Right lobe of liver (tissue), 6 donors: ENCODE measurements around the gene SULT1C3. TPM values are rescaled to one million over a fixed set of nuclear protein-coding genes. Genes with fewer than 3 reads are reported as not detected.
A peak's percentile ranks its signal among the peaks of the same experiment; 100 is the strongest.

Experiments used
- ATAC-seq, 4 donors: fragments of 200-7000 bp; cut with Tn5 transposase; one replicate each; pipeline ENCODE4 v1.9.1; 2020; ENCODE audit warnings: mild to moderate bottlenecking in 4 of 4, moderate library complexity in 4 of 4
- DNase-seq, 3 donors: peaks; one replicate each; pipeline ENCODE4 v3.0.0-alpha.2; 2020
- H3K27ac ChIP-seq, 3 donors: fragments of 200-600 bp; one replicate each; pipeline ENCODE4 v1.8.0; 2022
- H3K27me3 ChIP-seq, 2 donors: fragments of 200-600 bp; one replicate each; pipeline ENCODE4 v1.8.0; 2022
- H3K36me3 ChIP-seq, 4 donors: fragments of 200-600 bp; sonication (generic) in 1 of 4; one replicate each; pipeline versions ENCODE4 v1.5.1 to v1.8.0; 2017 to 2022; ENCODE audit warnings: control low read depth in 1 of 4
- H3K4me1 ChIP-seq, 4 donors: fragments of 200-600 bp; sonication (generic) in 1 of 4; one replicate each; pipeline versions ENCODE4 v1.5.1 to v1.8.0; 2017 to 2022; ENCODE audit warnings: control low read depth in 1 of 4
- H3K4me3 ChIP-seq, 3 donors: fragments of 200-600 bp; one replicate each; pipeline ENCODE4 v1.8.0; 2022
- H3K9me3 ChIP-seq, 4 donors: fragments of 200-600 bp; sonication (generic) in 1 of 4; one replicate each; pipeline versions ENCODE4 v1.5.1 to v1.8.0; 2017 to 2022; ENCODE audit warnings: control low read depth in 1 of 4
- CTCF ChIP-seq, 4 donors: fragments of 200-600 bp in 3 of 4; fragments of 450-650 bp in 1 of 4; IDR thresholded peaks; one replicate each; pipeline versions ENCODE4 v1.5.1 to v1.8.0; 2016 to 2022; ENCODE audit warnings: antibody characterized with exemption in 4 of 4, mild to moderate bottlenecking in 2 of 4
- POLR2A ChIP-seq: fragments of 450-650 bp; IDR thresholded peaks from one replicate; pipeline ENCODE4 v1.6.1; 2017; ENCODE audit warnings: antibody characterized with exemption, mild to moderate bottlenecking
- WGBS: methylation state at CpG from one replicate; pipeline ENCODE4 v1.1.6; 2018; ENCODE audit warnings: low coverage, low lambda C conversion rate; ENCODE audit not compliant: insufficient coverage; ENCODE audit errors: missing lambda C conversion rate; 5-methylcytosine and 5-hydroxymethylcytosine counted together
- intact Hi-C, 2 donors: fragments of 100-400 bp; cut with DNase I; formaldehyde crosslinking; loops; one replicate each; pipeline versions ENCODE4 v1.11.2 to v1.14.1; 2022
- total RNA-seq, 6 experiments: library from RNA; depleted of rRNA in 2 of 6; stranded (reverse); fragments of >200 nt in 2 of 6; fragmentation: NEBNext Ultra II Directional in 3 of 6; extraction: Animal tissue kit (Norgen Biotek cat#: 25700) in 3 of 6; gene quantifications; one replicate each; pipeline versions ENCODE4 v1.1.0 to v1.2.4, GENCODE V29; 2016 to 2023
- donor health status: DM: no; HTN: yes; CAD: no.
- donor health status: DM: no; HTN: no; CAD: no.
- donor health status: DM: no; HTN: no; CAD: no.
- donor health status: DM: no; HTN: yes; CAD: no.
- donor health status: DM: no; HTN: yes; CAD: no.

The SULT1C3 gene
- total RNA-seq, 6 experiments from 2014 or later: not detected

GRCh38 chr2:108262036-108262435 is 22.3 kb downstream of the SULT1C3 start:
- DNase-seq (no peak), ATAC-seq (no peak)
- Histone ChIP-seq H3K4me1 (no peaks in the 10 kb centered on the region), H3K27ac (no peak overlapping the region), H3K27me3 (no peaks in the 10 kb centered on the region), H3K4me3 (no peak overlapping the region), H3K9me3 (no peaks in the 10 kb centered on the region), H3K36me3 (no peaks in the 10 kb centered on the region)
- intact Hi-C loops: no loop called here
- TF ChIP-seq CTCF (IDR thresholded peaks at IDR 0.05) (no peak), POLR2A (no peak)
- 42% methylated on average over 1 of the region's 1 CpG for WGBS

GRCh38 chr2:108263401-108263800 is 23.6 kb downstream of the SULT1C3 start:
- Histone ChIP-seq H3K9me3 (no peaks in the 10 kb centered on the region), H3K27ac (no peak overlapping the region), H3K27me3 (no peaks in the 10 kb centered on the region), H3K36me3 (no peaks in the 10 kb centered on the region), H3K4me3 (no peak overlapping the region), H3K4me1 (no peaks in the 10 kb centered on the region)
- TF ChIP-seq POLR2A: no peak
- no peak for TF ChIP-seq CTCF (IDR thresholded peaks at IDR 0.05)
- no peak for DNase-seq
- intact Hi-C loops: no loop called here
- no peak for ATAC-seq

- no peak for TF ChIP-seq POLR2A
- no peaks in the 10 kb centered on the region for H3K27me3 ChIP-seq
- ATAC-seq: no peak
- intact Hi-C loops: no loop called here
- WGBS: 45% methylated on average over 3 of the region's 3 CpGs
- no peak for DNase-seq
- H3K27ac ChIP-seq: no peak overlapping the region
- no peaks in the 10 kb centered on the region for H3K36me3 ChIP-seq
- peaks cover 0 to 7% (median 0%) of the 10 kb centered on the region in 4 donors for H3K4me1 ChIP-seq
- no peaks in the 10 kb centered on the region for H3K9me3 ChIP-seq
- H3K4me3 ChIP-seq: no peak overlapping the region
Observed at GRCh38 chr2:108266218-108266617, 26.4 kb downstream of the SULT1C3 start.

- TF ChIP-seq POLR2A (no peak), CTCF (IDR thresholded peaks at IDR 0.05) (no peak)
- Histone ChIP-seq H3K27ac (no peak overlapping the region), H3K36me3 (no peaks in the 10 kb centered on the region), H3K9me3 (no peaks in the 10 kb centered on the region), H3K27me3 (no peaks in the 10 kb centered on the region), H3K4me1 (peaks cover 0 to 9% (median 0%) of the 10 kb centered on the region in 4 donors), H3K4me3 (no peak overlapping the region)
- intact Hi-C loops: no loop called here
- WGBS: 10% methylated on average over 3 of the region's 5 CpGs
- DNase-seq (no peak), ATAC-seq (peak in 1 of 4 donors; percentile 25)
Observed at GRCh38 chr2:108267101-108267500, 27.3 kb downstream of the SULT1C3 start.

- 63% methylated on average over 4 of the region's 4 CpGs for WGBS
- intact Hi-C loops: no loop called here
- Histone ChIP-seq H3K4me1 (peaks cover 0 to 9% (median 0%) of the 10 kb centered on the region in 4 donors), H3K27me3 (no peaks in the 10 kb centered on the region), H3K36me3 (no peaks in the 10 kb centered on the region), H3K4me3 (no peak overlapping the region), H3K27ac (no peak overlapping the region), H3K9me3 (no peaks in the 10 kb centered on the region)
- DNase-seq: no peak
- no peak for TF ChIP-seq POLR2A
- no peak for TF ChIP-seq CTCF (IDR thresholded peaks at IDR 0.05)
- ATAC-seq: peak in 1 of 4 donors; percentile 13
Observed at GRCh38 chr2:108268001-108268400, 28.2 kb downstream of the SULT1C3 start.
